Type B pancreatic cell (in vitro differentiated cells): ENCODE data around the gene LBP. TPM values are rescaled to one million over a fixed set of nuclear protein-coding genes. Genes with fewer than 3 reads are reported as not detected.
"Not testable (repeated sequence)": the region's sequence is repeated elsewhere in the genome, so short reads cannot be mapped to it uniquely, and the experiment has no call there.

ENCODE experiments used
- DNase-seq: peaks from one replicate; pipeline ENCODE4 v3.0.0; 2021; ENCODE audit warnings: mixed read lengths; ENCODE audit not compliant: unreplicated experiment; ENCODE audit errors: extremely low spot score
- H3K27ac Mint-ChIP-seq: 2 replicates; pipeline ENCODE4 v1.8.0; 2021; ENCODE audit warnings: mild to moderate bottlenecking, mixed read lengths
- H3K27me3 Mint-ChIP-seq: 2 replicates; pipeline ENCODE4 v1.8.0; 2021; ENCODE audit warnings: mixed read lengths
- H3K36me3 Mint-ChIP-seq: 2 replicates; pipeline ENCODE4 v1.8.0; 2021; ENCODE audit warnings: mixed read lengths
- H3K4me1 Mint-ChIP-seq: one replicate; pipeline ENCODE4 v1.8.0; 2021; ENCODE audit warnings: mixed read lengths; ENCODE audit not compliant: unreplicated experiment
- H3K4me3 Mint-ChIP-seq: 2 replicates; pipeline ENCODE4 v1.8.0; 2021; ENCODE audit warnings: mild to moderate bottlenecking, mixed read lengths
- H3K9me3 Mint-ChIP-seq: 2 replicates; pipeline ENCODE4 v1.8.0; 2021; ENCODE audit warnings: mixed read lengths
- total RNA-seq: library from RNA; stranded (reverse); gene quantifications from 2 replicates; pipeline ENCODE4 v1.2.1, GENCODE V29; 2021; ENCODE audit warnings: low replicate concordance
- TF ChIP-seq, protein P1 (sequence below): fragments of 200-600 bp; sonication (generic); conservative IDR thresholded peaks from 2 replicates; pipeline ENCODE4 v1.5.0; 2021; ENCODE audit warnings: antibody characterized with exemption, mild to moderate bottlenecking

The LBP gene
- total RNA-seq, 1 donor from 2014 or later, result not detected

- peaks cover 13% of the 10 kb centered on the region for H3K27me3 Mint-ChIP-seq
- no peaks in the 10 kb centered on the region for H3K4me1 Mint-ChIP-seq
- no peaks in the 10 kb centered on the region for H3K36me3 Mint-ChIP-seq
- no peak for DNase-seq
- H3K4me3 Mint-ChIP-seq, result no peak overlapping the region
- TF ChIP-seq, protein P1, sequence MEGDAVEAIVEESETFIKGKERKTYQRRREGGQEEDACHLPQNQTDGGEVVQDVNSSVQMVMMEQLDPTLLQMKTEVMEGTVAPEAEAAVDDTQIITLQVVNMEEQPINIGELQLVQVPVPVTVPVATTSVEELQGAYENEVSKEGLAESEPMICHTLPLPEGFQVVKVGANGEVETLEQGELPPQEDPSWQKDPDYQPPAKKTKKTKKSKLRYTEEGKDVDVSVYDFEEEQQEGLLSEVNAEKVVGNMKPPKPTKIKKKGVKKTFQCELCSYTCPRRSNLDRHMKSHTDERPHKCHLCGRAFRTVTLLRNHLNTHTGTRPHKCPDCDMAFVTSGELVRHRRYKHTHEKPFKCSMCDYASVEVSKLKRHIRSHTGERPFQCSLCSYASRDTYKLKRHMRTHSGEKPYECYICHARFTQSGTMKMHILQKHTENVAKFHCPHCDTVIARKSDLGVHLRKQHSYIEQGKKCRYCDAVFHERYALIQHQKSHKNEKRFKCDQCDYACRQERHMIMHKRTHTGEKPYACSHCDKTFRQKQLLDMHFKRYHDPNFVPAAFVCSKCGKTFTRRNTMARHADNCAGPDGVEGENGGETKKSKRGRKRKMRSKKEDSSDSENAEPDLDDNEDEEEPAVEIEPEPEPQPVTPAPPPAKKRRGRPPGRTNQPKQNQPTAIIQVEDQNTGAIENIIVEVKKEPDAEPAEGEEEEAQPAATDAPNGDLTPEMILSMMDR, result no peak
- H3K27ac Mint-ChIP-seq, result no peak overlapping the region
- H3K9me3 Mint-ChIP-seq, result no peaks in the 10 kb centered on the region
Measured at GRCh38 chr20:38373898-38374297, 27.6 kb downstream of the LBP start.

- no peaks in the 10 kb centered on the region for H3K36me3 Mint-ChIP-seq
- no peak overlapping the region for H3K27ac Mint-ChIP-seq
- H3K4me1 Mint-ChIP-seq, result no peaks in the 10 kb centered on the region
- DNase-seq, result no peak
- H3K4me3 Mint-ChIP-seq, result no peak overlapping the region
- peaks cover 11% of the 10 kb centered on the region for H3K27me3 Mint-ChIP-seq
- H3K9me3 Mint-ChIP-seq, result no peaks in the 10 kb centered on the region
- TF ChIP-seq, protein P1, result no peak
Measured at GRCh38 chr20:38377039-38377685, 30.9 kb downstream of the LBP start.

GRCh38 chr20:38377838-38378237 lies 31.6 kb downstream of the LBP start:
- not testable (repeated sequence) for H3K36me3 Mint-ChIP-seq, DNase-seq, H3K4me3 Mint-ChIP-seq, H3K4me1 Mint-ChIP-seq, H3K27ac Mint-ChIP-seq, H3K27me3 Mint-ChIP-seq, H3K9me3 Mint-ChIP-seq

DNA sequence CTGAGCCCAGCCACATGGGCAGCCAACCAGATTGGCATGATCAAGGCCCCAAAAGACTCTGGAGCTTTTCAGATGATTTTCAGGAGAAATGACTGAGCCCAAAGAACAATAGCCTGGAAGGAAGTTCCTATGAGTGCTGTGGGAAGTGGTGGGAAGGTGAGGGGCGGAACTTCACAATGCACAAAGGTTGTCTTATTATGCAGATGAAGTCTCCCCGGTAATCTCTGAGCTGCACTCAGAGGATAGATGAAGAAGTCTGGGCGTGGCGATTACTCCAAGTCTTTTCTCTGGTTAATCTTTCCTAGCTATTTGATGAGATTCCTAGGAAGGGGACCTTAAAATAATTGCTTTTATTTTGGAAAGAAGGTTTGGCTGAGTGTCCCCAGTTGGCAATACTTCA lies 36.9 kb downstream of the LBP start:
- Mint-ChIP-seq H3K4me1 (no peaks in the 10 kb centered on the region), H3K9me3 (no peaks in the 10 kb centered on the region), H3K36me3 (no peaks in the 10 kb centered on the region), H3K4me3 (no peak overlapping the region), H3K27me3 (peaks cover 12% of the 10 kb centered on the region), H3K27ac (no peak overlapping the region)
- DNase-seq, result no peak
- TF ChIP-seq, protein P1, result no peak

- H3K27ac Mint-ChIP-seq, result no peak overlapping the region
- H3K4me3 Mint-ChIP-seq, result no peak overlapping the region
Measured at GRCh38 chr20:38386004-38386403, 39.7 kb downstream of the LBP start.

DNA sequence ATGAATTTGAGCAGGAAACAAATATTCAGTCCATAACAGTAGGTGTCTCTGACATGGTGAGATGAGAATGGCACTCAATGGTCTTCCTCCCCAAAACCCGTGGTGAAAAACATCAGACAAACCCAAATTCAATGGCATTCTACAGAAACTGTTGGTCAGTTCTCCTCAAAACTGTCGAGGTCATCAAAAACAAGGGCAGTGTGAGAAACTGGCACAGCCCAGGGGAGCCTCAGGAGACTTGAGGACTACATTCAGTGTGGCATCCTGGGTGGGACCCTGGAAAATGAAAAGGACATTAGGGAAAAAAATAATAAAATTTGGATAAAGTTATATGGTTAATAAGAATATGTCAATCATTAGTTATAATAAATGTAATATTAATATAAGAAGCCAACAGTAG lies 40.6 kb downstream of the LBP start:
- Mint-ChIP-seq H3K36me3 (no peaks in the 10 kb centered on the region), H3K4me3 (no peak overlapping the region), H3K4me1 (no peaks in the 10 kb centered on the region), H3K9me3 (no peaks in the 10 kb centered on the region), H3K27me3 (peaks cover 12% of the 10 kb centered on the region), H3K27ac (no peak overlapping the region)
- DNase-seq, result no peak
- TF ChIP-seq, protein P1, result no peak

More at GRCh38 chr20:38386004-38386403, 39.7 kb downstream of the LBP start:
- no peaks in the 10 kb centered on the region for H3K36me3 Mint-ChIP-seq
- H3K27me3 Mint-ChIP-seq, result peaks cover 12% of the 10 kb centered on the region
- TF ChIP-seq, protein P1, result no peak
- no peak for DNase-seq
- H3K4me1 Mint-ChIP-seq, result no peaks in the 10 kb centered on the region
- H3K9me3 Mint-ChIP-seq, result no peaks in the 10 kb centered on the region
